ENCODE measurements around the gene TARBP1. TPM values are rescaled to one million over a fixed set of nuclear protein-coding genes. Genes with fewer than 3 reads are reported as not detected.

TARBP1 gene
- total RNA-seq, 4 donors from 2014 or later, result 27.1 to 58.1 (median 31.3) TPM

- Histone ChIP-seq H3K36me3 (peaks cover 0 to 11% of the 10 kb centered on the region in 2 donors), H3K4me3 (replicated peaks in 1 of 3) (no peak overlapping the region), H3K27me3 (no peaks in the 10 kb centered on the region), H3K27ac (no peak overlapping the region), H3K4me1 (no peaks in the 10 kb centered on the region), H3K9me3 (no peaks in the 10 kb centered on the region)
- intact Hi-C loops (cut with DNase I), result no loop called here
- WGBS, 2 donors, result 96% methylated on average over 11 of the region's 11 CpGs
- TF ChIP-seq POLR2A (IDR thresholded peaks at IDR 0.05) (no peak), CTCF (IDR thresholded peaks at IDR 0.05) (no peak)
- DNase-seq, result no peak
These were observed 66.1 kb downstream of the TARBP1 start for GRCh38 chr1:234412830-234413229.

- Histone ChIP-seq H3K9me3 (no peaks in the 10 kb centered on the region), H3K4me1 (no peaks in the 10 kb centered on the region), H3K36me3 (peaks cover 0 to 11% of the 10 kb centered on the region in 2 donors), H3K27ac (no peak overlapping the region), H3K4me3 (replicated peaks in 1 of 3) (no peak overlapping the region), H3K27me3 (no peaks in the 10 kb centered on the region)
- intact Hi-C loops (cut with DNase I), result no loop called here
- no peak for DNase-seq
- no peak for TF ChIP-seq POLR2A (IDR thresholded peaks at IDR 0.05)
- TF ChIP-seq CTCF (IDR thresholded peaks at IDR 0.05), result no peak
- WGBS, 2 donors, result 82% methylated on average over 5 of the region's 5 CpGs
These were observed 69.7 kb downstream of the TARBP1 start for GRCh38 chr1:234409328-234409727.

DNA sequence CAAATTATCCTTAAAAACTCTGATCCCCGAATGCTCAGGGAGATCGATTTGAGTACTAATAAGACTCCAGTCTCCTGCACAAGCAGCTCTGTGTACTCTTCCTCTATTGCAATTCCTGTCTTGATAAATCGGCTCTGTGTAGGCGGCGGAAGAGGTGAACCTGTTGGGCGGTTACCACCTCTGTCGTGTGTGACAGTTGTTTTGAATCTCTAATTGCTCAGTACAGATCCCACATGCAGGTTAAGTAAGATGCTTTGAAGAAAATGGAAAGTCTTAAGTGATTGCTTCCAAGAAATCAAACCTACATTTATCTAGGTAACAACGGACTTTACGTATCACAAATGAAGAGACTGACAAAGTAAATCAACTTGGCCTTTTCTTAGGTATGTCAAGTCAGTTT, 70.2 kb downstream of the TARBP1 start:
- no peaks in the 10 kb centered on the region for H3K4me1 ChIP-seq
- intact Hi-C loops (cut with DNase I), result no loop called here
- 95 to 97% methylated on average over 9 of the region's 9 CpGs for WGBS, 2 donors

DNA sequence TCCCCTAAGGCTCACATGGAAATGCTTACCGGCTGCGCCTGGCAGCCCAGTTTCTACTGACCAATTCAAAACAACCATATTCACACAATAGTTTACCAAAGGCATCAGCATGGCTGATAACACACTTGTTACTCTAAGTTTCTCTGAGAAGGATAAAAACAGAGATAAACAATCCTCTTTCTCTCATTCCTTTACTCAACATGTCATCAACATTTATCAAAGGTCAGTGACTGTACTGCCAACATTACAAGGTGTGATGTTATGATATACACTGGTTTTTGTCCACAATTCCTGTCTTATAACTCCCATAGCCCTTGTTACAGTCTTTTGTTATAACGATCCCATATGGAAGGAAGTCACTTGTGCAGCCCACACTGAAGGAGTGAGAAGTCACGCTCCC, 72.1 kb downstream of the TARBP1 start:
- no peak for TF ChIP-seq POLR2A (IDR thresholded peaks at IDR 0.05)
- TF ChIP-seq CTCF (IDR thresholded peaks at IDR 0.05), result no peak
- intact Hi-C loops (cut with DNase I), result no loop called here

More for the DNA sequence above, 70.2 kb downstream of the TARBP1 start:
- Histone ChIP-seq H3K9me3 (no peaks in the 10 kb centered on the region), H3K36me3 (peaks cover 0 to 11% of the 10 kb centered on the region in 2 donors), H3K27me3 (no peaks in the 10 kb centered on the region), H3K27ac (no peak overlapping the region), H3K4me3 (replicated peaks in 1 of 3) (no peak overlapping the region)
- TF ChIP-seq POLR2A (IDR thresholded peaks at IDR 0.05), result no peak
- TF ChIP-seq CTCF (IDR thresholded peaks at IDR 0.05), result no peak
- no peak for DNase-seq

DNA sequence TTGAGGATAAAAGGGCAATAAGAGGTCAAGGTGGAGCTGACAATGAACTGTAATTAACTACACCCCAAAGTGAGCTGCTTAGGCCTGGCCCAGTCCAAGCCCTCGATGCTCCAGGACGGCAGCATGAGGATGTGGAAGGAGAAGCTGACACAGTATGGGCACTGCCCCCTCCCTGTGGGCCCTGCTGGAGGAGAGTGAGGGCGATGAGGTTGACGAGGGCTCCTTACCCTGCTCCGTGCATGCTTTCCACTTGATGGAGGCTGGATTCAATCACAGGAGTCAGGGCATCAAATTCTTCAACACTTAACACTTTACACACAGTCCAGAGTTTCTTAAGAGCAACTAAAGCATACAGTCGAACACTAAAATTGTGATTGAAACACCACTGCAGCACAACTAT, 73.3 kb downstream of the TARBP1 start:
- intact Hi-C loops (cut with DNase I), result no loop called here
- WGBS, 2 donors, result 46 to 59% methylated on average over 6 of the region's 6 CpGs
- DNase-seq, result no peak
- Histone ChIP-seq H3K36me3 (peaks cover 0 to 5% of the 10 kb centered on the region in 2 donors), H3K9me3 (no peaks in the 10 kb centered on the region), H3K27ac (no peak overlapping the region), H3K4me1 (no peaks in the 10 kb centered on the region), H3K4me3 (replicated peaks in 1 of 3) (no peak overlapping the region), H3K27me3 (no peaks in the 10 kb centered on the region)
- TF ChIP-seq POLR2A (IDR thresholded peaks at IDR 0.05) (no peak), CTCF (IDR thresholded peaks at IDR 0.05) (no peak)

More for the DNA sequence above, 72.1 kb downstream of the TARBP1 start:
- no peak overlapping the region for H3K4me3 ChIP-seq (replicated peaks in 1 of 3)
- H3K27ac ChIP-seq, result no peak overlapping the region
- no peaks in the 10 kb centered on the region for H3K27me3 ChIP-seq
- H3K36me3 ChIP-seq, result peaks cover 0 to 5% of the 10 kb centered on the region in 2 donors
- no peaks in the 10 kb centered on the region for H3K4me1 ChIP-seq
- DNase-seq, result no peak
- WGBS, 2 donors, result 90 to 94% methylated on average over 4 of the region's 4 CpGs
- H3K9me3 ChIP-seq, result no peaks in the 10 kb centered on the region

Data from thyroid gland (tissue), 4 donors.